GM12873 (cell line): ENCODE data around the gene STK32B.

Experiments
- TF ChIP-seq, protein P1 (sequence below): IDR thresholded peaks from 2 replicates; pipeline ENCODE4 v1.5.1; 2012; ENCODE audit warnings: low read depth, mild to moderate bottlenecking, moderate library complexity, low read length, control low read depth; ENCODE audit not compliant: insufficient read depth; ENCODE audit errors: missing control alignments

STK32B gene

GRCh38 chr4:5371415-5372190 is 320.3 kb downstream of the STK32B start:
- TF ChIP-seq, protein P1, sequence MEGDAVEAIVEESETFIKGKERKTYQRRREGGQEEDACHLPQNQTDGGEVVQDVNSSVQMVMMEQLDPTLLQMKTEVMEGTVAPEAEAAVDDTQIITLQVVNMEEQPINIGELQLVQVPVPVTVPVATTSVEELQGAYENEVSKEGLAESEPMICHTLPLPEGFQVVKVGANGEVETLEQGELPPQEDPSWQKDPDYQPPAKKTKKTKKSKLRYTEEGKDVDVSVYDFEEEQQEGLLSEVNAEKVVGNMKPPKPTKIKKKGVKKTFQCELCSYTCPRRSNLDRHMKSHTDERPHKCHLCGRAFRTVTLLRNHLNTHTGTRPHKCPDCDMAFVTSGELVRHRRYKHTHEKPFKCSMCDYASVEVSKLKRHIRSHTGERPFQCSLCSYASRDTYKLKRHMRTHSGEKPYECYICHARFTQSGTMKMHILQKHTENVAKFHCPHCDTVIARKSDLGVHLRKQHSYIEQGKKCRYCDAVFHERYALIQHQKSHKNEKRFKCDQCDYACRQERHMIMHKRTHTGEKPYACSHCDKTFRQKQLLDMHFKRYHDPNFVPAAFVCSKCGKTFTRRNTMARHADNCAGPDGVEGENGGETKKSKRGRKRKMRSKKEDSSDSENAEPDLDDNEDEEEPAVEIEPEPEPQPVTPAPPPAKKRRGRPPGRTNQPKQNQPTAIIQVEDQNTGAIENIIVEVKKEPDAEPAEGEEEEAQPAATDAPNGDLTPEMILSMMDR, result no peak

DNA sequence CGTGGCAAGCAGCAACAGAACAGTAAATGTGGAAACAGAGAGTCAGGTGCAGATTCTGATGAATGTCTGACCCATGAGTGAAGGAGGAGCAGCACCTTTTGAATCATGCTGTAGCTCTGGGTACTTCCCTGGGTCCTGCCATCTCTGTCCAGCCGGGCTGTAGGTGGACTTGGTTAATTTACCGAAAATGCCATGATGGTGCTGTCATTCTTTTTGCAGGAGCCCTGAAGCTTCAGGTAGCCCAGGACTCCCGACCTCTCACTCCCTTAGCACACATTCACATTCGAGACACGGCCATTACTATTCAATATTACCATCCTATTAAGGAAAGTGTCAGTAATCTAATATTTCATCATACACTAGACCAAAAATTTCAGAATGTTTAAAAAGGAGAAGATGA is 320.9 kb downstream of the STK32B start:
- TF ChIP-seq, protein P1, result no peak

DNA sequence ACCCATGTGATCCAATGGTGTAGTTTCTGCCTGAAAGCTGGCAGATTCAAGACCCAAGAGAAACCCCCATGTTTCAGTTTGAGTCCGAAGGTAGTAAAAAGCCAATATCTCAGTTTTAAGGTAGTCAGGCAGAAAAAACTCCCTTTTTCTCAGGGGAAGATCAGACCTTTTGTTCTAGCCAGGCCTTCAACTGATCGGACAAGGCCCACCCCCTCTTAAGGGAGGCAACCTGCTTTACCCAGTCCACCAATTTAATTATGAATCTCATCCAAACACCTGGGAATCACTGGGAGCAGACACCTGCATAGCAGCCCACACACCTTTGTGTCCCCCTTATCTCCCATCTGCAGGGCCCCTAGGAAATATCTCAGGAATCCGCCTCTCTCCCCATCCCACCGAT is 322.0 kb downstream of the STK32B start:
- TF ChIP-seq, protein P1, result no peak

DNA sequence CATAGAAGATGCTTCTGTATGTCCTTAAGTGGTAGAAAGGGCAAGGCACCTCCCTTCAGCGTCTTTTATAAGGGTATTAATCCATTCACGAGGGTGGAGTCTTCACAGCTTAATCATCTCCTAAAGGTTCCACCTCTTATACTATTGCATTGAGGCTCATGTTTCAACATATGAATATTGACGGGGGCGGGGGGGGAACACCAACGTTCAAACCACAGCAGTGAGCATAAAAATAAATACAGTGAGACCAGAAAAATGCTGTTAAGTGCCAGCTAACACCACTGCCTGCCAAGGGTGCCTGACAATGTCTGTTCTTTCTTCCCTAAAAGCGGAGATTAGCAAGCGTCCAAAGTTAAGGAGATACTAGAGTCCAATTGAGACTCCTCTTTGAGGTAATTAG is 323.3 kb downstream of the STK32B start:
- TF ChIP-seq, protein P1, result no peak

- TF ChIP-seq, protein P1, result no peak
Observed at GRCh38 chr4:5374994-5375393, 323.7 kb downstream of the STK32B start.

- TF ChIP-seq, protein P1, result no peak
Observed at GRCh38 chr4:5376015-5376414, 324.7 kb downstream of the STK32B start.

DNA sequence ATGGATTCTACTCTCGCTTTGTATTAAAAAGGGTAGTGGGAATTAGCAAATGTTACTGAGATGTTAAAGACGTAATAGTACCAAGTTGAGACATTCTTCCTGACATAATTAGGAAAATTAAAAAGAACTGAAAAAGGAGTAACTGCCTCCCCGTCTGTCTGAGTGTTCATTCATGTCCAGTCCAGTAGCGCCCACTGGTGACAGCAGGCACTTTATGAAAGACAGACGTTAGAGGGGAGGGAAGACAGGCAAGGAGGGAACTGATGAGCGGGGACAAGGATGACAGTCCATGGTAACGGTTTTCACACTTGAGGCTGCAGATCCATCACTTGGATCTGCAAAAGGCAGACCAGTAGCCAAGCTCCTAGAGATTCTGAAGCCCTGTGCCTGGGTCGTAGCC is 326.7 kb downstream of the STK32B start:
- TF ChIP-seq, protein P1, result peak; percentile 29
